K562 (cell line): ENCODE results near the gene PDPK1.
"Not testable (repeated sequence)": the region's sequence is repeated elsewhere in the genome, so short reads cannot be mapped to it uniquely, and the experiment has no call there.

Experiments
- EP300 ChIP-seq: IDR thresholded peaks from 2 replicates; pipeline ENCODE4 v1.6.1; 2012; ENCODE audit warnings: low read length, improper control_type of control experiment
- NCOA1 ChIP-seq: fragments of 450-650 bp; IDR thresholded peaks from 2 replicates; pipeline ENCODE4 v1.6.1; 2016; ENCODE audit warnings: low read depth
- TCF7 ChIP-seq: sonication (generic); IDR thresholded peaks from 2 replicates; pipeline ENCODE4 v1.6.1; 2016; ENCODE audit warnings: antibody characterized with exemption, borderline replicate concordance
- TF ChIP-seq, protein P1 (sequence below): fragments of 450-650 bp; IDR thresholded peaks from 2 replicates; pipeline ENCODE4 v1.6.1; 2016
- TF ChIP-seq, protein P2 (sequence below): sonication (generic); formaldehyde crosslinking; IDR thresholded peaks from 2 replicates; pipeline ENCODE4 v1.8.1; 2023; ENCODE audit warnings: mild to moderate bottlenecking, missing genetic modification reagents, moderate library complexity
- TF ChIP-seq, protein P3 (sequence below), 3 experiments: IDR thresholded peaks in 2 of 3; conservative IDR thresholded peaks in 1 of 3; 2 replicates each; pipeline ENCODE4 v1.5.1; 2011 to 2012; ENCODE audit warnings: low read length in 3 of 3, mild to moderate bottlenecking in 3 of 3, control low read depth in 2 of 3, improper control_type of control experiment in 1 of 3, inconsistent platforms in 1 of 3, low read depth in 1 of 3, mixed read lengths in 1 of 3, moderate library complexity in 1 of 3; ENCODE audit not compliant: insufficient read depth in 2 of 3
- TF ChIP-seq, protein P4 (sequence below): sonication (generic); formaldehyde crosslinking; IDR thresholded peaks from 2 replicates; pipeline ENCODE4 v1.4.0; 2020; ENCODE audit warnings: mild to moderate bottlenecking, missing genetic modification reagents

DNA sequence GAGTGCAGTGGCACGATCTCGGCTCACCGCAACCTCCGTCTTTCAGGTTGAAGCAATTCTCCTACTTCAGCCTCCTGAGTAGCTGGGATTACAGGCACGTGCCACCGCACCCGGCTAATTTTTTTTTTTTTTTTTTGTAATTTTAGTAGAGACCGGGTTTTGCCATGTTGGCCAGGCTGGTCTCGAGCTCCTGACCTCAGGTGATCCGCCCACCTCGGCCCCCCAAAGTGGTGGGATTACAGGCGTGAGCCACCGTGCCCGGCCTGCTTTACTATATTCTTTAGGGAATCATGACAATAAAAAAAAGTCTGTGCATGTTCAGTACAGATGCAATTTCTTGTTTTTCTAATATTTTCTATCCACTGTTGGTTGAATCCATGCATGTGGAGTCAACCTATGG lies 6.0 kb downstream of the PDPK1 start:
- TF ChIP-seq EP300, TCF7, NCOA1: not testable (repeated sequence)
- TF ChIP-seq, protein P1, sequence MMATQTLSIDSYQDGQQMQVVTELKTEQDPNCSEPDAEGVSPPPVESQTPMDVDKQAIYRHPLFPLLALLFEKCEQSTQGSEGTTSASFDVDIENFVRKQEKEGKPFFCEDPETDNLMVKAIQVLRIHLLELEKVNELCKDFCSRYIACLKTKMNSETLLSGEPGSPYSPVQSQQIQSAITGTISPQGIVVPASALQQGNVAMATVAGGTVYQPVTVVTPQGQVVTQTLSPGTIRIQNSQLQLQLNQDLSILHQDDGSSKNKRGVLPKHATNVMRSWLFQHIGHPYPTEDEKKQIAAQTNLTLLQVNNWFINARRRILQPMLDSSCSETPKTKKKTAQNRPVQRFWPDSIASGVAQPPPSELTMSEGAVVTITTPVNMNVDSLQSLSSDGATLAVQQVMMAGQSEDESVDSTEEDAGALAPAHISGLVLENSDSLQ = not testable (repeated sequence)
- TF ChIP-seq, protein P2, sequence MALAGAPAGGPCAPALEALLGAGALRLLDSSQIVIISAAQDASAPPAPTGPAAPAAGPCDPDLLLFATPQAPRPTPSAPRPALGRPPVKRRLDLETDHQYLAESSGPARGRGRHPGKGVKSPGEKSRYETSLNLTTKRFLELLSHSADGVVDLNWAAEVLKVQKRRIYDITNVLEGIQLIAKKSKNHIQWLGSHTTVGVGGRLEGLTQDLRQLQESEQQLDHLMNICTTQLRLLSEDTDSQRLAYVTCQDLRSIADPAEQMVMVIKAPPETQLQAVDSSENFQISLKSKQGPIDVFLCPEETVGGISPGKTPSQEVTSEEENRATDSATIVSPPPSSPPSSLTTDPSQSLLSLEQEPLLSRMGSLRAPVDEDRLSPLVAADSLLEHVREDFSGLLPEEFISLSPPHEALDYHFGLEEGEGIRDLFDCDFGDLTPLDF = not testable (repeated sequence)
- TF ChIP-seq, protein P3, sequence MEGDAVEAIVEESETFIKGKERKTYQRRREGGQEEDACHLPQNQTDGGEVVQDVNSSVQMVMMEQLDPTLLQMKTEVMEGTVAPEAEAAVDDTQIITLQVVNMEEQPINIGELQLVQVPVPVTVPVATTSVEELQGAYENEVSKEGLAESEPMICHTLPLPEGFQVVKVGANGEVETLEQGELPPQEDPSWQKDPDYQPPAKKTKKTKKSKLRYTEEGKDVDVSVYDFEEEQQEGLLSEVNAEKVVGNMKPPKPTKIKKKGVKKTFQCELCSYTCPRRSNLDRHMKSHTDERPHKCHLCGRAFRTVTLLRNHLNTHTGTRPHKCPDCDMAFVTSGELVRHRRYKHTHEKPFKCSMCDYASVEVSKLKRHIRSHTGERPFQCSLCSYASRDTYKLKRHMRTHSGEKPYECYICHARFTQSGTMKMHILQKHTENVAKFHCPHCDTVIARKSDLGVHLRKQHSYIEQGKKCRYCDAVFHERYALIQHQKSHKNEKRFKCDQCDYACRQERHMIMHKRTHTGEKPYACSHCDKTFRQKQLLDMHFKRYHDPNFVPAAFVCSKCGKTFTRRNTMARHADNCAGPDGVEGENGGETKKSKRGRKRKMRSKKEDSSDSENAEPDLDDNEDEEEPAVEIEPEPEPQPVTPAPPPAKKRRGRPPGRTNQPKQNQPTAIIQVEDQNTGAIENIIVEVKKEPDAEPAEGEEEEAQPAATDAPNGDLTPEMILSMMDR (IDR thresholded peaks at IDR 0.05 in 2 of 3, conservative IDR thresholded peaks at IDR 0.05 in 1 of 3; ENCODE audit: insufficient read depth in 2 of 3, low read depth in 1 of 3, low read length in 3 of 3) = not testable (repeated sequence)
- TF ChIP-seq, protein P4, sequence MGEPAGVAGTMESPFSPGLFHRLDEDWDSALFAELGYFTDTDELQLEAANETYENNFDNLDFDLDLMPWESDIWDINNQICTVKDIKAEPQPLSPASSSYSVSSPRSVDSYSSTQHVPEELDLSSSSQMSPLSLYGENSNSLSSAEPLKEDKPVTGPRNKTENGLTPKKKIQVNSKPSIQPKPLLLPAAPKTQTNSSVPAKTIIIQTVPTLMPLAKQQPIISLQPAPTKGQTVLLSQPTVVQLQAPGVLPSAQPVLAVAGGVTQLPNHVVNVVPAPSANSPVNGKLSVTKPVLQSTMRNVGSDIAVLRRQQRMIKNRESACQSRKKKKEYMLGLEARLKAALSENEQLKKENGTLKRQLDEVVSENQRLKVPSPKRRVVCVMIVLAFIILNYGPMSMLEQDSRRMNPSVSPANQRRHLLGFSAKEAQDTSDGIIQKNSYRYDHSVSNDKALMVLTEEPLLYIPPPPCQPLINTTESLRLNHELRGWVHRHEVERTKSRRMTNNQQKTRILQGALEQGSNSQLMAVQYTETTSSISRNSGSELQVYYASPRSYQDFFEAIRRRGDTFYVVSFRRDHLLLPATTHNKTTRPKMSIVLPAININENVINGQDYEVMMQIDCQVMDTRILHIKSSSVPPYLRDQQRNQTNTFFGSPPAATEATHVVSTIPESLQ (CRISPR knock-in tag) = not testable (repeated sequence)
